Fibroblast of upper back skin (primary cell): ENCODE results near the gene PRSS56.

Experiments used
- DNase-seq: peaks from one replicate; pipeline ENCODE4 v3.0.0-alpha.2; 2013

Gene PRSS56

DNA sequence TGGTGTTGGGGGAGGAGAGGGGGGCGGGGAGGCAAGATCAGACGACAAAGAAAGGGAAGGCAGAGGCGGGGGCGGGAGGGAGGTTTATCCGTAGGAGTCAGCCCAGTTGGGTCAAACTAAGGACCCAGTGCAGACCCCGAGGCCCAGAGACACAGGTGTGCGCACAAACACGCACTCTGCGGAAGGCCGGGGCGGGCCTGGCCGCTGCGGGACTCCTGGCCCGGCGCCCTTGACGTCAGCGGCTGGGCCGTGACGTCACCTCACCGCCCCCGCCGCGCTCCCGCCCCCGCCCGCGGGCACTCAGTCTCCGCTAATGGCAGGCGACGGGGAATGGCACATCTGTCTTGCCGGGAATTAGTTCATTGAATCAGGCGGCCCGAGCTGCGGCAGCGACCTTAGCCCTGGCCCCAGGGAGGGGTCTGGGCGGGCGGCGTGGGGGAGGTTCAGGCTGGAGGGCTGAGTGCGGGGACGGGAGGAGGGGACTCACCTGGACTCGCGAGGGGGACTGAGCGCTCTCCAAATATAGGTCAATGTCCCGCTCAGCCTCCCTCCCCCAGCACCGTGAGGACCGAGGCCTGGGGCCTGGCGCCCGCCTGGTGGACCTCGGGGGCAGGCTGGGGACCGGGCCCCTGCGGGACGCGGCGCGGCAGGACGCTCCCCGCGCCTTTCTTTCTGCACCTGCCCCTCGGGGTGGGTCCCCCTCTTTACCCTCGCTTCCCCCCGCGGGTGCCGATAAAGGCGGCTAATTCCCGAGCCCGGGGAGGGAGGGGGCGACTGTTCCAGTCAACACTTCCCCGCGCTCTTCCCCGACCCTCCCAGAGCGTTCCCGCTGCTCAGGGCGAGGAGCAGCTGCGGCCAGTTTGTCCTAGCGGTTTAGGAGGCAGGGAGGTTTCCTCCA is 17.0 kb upstream of the PRSS56 start:
- DNase-seq: no peak

DNA sequence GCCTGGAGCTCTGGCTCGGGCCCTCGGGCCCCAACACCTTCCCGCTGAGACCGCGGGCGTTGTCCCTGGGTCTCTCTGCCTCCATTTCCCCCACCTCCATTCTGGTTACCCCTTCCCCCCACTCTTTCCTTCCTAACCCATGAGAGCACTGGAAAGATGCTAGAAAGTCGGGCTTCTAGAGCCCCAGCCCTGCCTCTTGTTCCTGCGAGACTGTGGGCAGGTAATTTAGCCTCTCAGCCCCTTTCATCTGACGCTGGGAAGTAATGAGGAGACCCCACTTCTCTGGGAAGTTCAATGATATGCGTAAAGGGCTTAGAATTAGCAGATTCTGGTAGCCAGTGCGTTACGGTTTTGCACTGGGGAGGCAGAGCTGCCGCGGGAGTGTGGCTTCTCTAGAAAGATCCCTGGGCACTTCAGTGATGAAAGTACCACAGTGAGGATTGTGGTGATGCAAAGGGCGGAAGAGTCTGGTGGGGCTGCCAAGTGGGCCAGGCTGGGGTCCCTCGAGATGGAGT is 16.3 kb upstream of the PRSS56 start:
- DNase-seq: no peak

DNA sequence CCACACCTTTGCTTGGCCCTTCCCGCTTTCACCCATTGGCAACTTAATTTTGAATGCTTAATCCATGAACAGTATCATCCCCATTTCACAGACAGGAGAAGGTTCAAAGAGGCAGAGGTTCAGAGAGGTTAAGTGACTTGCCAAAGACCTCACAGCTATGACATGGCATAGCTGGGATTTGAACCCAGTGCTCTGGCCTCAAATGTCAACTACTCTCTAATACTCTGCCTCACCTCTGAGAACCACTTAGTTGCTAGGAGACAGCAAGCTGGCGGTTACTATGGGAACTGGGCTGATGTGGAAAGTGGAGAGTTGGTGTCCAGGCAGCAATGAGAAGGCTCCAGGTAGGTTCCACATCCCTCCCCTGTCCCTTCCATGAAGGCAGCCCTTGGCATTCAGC is 15.8 kb upstream of the PRSS56 start:
- no peak for DNase-seq

DNA sequence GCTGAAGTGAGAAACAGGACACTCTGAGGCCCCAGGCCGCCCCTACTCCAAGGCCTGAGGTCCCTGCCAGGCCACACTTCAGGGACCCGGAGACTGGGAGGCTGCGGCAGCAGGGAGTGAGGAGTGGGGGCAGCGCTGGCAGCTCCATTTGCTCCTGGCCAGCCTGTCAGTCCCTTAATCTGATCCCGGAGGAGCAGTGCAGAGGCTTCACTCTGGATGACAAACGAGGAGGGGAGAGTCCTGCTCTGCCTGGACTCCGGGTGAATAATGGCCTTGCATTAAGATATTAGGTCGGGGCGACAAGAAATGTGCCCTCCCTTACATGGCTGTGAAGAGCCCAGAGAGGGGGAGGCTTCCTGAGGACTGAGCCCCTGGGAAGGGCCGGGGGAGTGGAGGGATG is 14.3 kb upstream of the PRSS56 start:
- no peak for DNase-seq

DNA sequence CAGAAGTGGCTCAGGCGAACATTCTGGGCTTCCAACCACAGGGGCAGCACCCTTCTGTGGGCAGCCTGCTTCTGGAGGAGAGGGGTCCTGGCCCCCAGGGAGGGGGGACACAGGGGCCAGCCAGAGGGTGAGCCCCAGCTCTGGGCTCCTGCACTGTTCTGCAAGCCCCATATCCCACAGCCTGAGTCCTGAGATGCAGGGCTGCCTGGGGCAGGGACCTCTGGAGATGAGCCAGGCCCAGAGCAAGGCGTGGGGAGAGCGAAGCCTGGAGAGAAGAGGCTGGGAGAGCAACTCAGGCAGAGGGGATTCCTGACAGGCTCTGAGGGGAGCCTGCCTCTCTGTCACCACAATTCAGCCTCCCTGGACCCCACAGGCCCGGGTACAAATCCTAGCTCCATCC is 13.5 kb upstream of the PRSS56 start:
- DNase-seq: no peak

DNA sequence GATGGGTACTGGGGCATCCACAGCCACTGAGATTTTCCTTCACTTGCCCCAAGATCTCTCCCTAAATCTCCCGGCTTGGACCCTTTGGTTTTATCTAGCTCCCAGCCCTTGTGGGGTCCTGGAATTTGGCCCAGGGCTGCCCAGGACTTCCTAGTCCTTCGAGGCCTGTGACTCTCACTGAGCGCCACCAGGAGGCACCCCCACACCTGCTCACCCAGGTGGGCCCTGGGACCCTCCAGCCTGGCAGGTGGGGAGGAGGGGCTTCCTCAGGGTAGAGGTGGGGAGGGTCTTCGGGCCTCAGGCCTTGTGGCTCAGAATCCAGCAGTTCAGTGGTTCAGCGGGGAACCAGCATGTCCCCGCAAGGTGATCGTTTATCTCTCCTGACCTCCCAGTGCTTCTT is 11.9 kb upstream of the PRSS56 start:
- no peak for DNase-seq

DNA sequence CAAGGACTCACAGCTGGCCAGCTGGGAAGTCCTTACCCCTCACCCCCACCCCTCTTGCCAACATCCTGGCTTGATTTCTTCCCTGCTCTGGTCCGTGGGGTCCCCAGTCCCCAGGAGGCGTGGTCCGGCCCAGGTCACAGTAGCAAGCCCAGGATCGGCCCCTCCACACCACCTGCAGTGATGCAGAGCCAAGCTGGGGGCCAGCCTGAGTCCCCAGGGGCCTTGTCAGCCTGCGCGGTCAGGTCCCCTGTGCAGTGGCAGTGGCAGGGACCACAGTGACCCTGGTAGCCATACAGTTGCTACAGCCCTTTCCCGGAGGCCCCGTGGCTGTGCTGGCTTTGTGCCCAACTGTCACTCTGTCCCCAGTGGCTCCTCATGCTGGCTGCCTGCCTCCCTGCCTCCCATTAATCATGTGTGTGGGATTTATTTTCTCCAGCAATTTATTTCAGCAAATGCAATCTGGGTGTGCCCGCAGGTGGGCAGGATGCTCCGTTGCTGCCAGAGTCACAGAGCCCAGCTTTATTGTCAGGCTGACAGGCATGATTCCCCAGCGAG is 8.8 kb upstream of the PRSS56 start:
- DNase-seq: no peak

DNA sequence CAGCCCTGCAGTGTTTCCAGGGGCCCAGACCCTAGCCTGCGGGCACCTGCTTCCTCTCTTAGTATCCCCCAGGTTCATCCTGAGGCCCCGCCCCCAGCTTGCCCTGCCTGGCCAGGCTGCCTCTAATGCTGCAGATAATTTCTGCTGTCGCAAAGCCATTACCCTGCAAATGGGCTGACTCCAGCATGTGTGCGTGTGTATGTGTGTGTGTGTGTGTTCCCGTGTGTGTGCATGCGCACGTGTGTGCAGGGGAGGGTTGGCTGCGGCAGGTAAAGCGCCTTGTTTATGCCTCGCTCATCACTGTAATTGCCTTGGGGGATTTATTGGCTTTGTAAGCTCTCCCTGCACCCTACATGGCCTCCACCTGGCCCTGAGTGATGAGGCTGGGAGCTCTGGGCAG is 7.6 kb upstream of the PRSS56 start:
- no peak for DNase-seq

DNA sequence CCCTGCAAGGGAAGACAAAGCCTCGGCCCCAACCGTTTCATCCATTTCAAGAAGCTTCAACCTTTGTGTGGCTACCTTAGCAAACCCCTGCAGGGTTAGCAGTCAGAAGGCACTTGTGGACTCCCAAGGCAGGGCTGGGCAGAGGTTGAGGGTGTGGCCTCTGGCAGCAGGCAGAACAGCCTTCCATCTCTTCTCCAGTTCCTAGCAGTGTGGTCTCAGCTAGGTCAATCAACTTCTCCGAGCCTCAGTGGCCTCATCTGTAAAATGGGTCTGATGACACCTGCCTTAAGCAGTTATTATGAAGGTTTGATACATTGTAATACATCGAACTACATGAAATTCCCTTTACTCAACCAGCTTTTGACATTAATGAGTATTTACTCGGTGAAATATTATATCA is 6.8 kb upstream of the PRSS56 start:
- no peak for DNase-seq

DNA sequence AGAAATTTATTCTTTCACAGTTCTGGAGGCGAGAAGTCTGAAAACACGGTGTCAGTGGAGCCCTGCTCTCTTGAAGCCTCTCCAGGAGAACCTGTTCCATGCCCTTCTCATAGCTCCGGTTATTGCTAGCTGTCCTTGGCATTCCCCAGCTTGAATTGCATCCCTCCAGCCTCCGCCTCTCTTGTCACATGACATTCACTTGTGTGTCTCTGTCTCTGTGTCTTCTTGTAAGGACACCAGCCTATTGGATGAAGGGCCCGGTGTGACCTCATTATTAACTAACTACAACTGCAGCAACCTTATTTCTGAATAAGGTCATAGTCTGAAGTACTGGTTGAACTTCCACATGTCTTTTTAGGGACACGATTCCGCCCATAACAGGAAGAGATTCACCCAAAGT is 4.5 kb upstream of the PRSS56 start:
- no peak for DNase-seq

DNA sequence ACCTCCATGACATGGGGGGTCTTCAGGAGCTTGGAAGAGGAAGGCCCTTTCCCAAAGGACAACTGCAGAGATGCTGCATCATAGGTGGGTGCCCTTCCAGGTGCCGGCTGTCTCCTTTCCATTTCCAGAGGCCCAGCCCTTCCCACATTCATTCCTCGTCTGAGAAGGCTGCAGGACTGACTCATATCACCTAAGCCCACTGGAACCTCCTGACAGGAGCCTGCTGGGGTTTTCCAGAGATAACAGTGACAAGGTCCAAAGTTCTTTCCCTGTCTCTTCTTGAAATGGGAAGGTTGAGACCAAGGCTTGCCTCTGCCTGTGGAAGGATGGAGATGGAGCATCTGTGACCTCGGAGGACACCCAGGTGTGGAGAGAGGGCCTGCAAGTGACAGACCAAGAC is 3.6 kb upstream of the PRSS56 start:
- no peak for DNase-seq

DNA sequence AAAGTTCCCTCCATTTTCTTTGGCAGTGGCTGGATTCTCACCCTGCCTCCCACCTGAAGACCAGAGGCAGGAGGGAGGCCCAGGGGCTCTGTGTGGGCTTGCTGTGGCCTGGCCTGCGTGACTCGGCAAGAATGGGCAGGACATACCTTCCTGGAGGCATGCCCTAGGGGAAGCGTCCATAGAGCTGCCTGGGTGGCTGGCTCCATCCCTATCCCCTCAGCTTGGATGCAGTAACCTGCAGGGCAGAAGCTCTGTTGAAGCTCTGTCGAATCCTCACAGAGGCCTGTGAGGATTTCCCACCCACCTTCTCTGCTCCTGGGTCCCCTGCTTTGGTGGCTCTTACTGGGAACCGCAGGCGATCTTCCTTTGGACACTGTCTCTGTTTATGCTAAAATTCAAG is 1.3 kb upstream of the PRSS56 start:
- DNase-seq: no peak

DNA sequence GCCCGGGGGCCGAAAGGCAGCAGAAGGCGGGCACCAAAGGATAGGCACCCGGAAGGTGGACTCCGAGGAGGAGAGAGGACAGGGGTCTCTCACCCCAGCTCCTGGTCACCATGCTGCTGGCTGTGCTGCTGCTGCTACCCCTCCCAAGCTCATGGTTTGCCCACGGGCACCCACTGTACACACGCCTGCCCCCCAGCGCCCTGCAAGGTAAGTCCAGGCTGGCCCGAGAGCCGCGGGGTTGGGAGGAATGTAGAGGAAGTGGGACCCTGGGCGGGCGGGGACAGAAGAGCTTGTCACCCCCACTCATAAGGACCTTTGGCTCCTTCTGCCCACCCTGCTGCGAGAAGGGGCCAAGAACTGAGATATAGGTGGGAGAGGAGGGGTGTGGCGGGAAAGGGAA is 301 bp downstream of the PRSS56 start:
- DNase-seq: no peak

DNA sequence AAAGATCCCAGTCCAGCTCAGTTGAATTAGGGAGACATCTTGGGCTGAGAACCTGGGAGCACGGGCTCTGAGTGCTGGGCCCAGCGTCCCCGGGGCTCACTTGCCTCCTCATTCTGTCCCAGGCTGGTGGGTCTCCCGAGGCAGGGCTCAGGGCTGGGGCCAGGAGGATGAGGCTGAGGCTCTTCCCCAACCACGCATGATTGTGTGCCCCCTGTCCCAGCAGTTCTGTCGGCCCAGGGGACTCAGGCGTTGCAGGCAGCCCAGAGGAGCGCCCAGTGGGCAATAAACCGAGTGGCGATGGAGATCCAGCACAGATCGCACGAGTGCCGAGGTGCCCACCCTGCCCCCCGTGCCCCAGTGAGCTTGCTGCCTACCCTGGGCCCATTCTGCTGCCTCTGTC is 910 bp downstream of the PRSS56 start:
- DNase-seq: no peak

DNA sequence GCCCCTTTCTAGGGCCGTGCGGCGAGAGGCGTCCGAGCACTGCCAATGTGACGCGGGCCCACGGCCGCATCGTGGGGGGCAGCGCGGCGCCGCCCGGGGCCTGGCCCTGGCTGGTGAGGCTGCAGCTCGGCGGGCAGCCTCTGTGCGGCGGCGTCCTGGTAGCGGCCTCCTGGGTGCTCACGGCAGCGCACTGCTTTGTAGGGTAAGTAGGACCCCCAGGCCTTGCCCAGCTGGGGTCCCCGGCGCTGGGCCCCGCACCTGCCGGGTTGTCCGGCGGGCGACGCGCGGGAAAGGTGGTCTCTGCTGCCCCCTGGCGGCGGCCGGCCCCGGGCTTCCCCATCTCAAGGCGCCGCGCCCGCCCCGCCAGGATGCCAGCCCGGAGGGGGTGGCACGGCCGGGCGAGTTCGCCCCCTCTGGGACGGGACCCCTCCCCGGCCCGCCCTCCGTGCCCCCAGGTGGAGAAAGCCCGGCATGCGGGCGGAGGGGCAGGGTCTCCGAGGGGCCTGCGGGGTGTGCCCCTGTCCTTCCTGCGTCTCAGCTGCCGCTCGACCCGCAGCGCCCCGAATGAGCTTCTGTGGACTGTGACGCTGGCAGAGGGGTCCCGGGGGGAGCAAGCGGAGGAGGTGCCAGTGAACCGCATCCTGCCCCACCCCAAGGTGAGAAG is 1.9 kb downstream of the PRSS56 start:
- no peak for DNase-seq

DNA sequence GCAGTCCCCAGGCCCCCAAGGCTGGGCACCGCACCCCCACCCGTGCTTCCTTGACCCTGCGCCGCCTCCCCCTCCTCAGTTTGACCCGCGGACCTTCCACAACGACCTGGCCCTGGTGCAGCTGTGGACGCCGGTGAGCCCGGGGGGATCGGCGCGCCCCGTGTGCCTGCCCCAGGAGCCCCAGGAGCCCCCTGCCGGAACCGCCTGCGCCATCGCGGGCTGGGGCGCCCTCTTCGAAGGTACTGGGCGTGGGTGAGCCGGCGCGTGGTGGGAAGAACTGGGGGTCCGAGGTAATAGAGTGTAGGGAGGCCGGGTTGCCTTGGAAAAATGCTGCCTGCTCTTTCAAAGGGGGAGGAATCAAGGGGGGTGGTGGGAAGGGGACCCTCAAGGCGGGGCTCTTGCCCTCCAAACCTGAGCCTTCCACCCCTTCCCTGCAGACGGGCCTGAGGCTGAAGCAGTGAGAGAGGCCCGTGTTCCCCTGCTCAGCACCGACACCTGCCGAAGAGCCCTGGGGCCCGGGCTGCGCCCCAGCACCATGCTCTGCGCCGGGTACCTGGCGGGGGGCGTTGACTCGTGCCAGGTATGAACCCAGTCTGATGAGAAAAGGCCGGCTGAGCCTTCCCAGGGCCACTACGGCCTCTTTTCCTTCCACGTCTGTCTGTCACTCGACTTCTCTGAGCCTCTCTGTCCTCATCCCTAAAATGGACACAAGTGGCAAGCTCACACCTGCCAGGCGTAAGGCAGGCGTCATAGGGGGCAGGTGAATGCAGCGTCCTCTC is 2.6 kb downstream of the PRSS56 start:
- no peak for DNase-seq

DNA sequence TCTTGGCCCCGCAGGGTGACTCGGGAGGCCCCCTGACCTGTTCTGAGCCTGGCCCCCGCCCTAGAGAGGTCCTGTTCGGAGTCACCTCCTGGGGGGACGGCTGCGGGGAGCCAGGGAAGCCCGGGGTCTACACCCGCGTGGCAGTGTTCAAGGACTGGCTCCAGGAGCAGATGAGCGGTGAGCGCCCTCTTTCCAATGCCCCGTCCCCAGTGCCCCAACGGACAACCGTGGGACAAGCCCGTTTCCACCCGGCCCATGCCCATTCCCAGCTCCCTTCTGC is 3.2 kb downstream of the PRSS56 start:
- DNase-seq: no peak

DNA sequence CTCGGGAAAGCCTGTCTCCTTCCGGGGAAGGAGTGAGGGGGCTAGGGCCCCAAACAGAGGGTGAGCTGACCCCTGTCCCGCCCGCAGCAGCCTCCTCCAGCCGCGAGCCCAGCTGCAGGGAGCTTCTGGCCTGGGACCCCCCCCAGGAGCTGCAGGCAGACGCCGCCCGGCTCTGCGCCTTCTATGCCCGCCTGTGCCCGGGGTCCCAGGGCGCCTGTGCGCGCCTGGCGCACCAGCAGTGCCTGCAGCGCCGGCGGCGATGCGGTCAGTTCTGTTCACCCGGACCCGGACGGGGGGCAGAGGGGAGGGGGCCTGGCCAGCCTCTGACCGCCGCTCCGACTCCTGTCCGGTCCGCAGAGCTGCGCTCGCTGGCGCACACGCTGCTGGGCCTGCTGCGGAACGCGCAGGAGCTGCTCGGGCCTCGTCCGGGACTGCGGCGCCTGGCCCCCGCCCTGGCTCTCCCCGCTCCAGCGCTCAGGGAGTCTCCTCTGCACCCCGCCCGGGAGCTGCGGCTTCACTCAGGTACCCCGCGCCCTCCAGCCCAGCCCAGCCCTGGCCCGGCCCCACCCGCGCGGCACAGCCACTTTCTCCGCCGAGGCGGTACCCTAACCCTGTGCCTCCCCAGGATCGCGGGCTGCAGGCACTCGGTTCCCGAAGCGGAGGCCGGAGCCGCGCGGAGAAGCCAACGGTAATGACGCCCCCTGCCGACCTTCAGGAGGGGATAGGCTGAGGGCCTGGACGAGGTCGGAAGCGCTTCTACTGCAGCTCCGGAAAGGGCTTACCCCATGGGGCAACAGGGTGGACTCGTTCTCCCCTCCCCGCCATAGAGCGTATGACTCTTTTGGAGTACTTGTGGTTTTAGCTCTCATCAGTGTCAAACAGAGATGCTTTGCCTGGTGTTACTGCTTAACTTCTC is 3.8 kb downstream of the PRSS56 start:
- peak; percentile 15 for DNase-seq

DNA sequence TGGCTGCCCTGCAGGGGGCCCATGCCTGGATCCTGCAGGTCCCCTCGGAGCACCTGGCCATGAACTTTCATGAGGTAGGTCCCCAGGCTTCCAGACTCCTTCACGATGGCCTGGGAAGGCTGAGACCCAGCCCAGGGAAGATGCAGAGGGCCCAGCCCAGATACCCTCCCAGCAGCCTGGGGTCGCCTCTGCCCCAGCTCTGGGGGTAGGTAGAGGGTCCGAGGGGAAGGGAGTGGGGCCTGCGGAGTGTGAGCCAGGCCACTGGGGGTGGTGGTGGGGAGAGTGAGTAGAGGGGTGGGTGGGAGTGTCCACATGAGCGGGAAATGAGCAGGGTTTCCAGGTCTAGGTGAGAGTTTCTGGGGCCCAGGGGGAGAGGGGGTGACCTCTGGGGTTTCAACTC is 4.6 kb downstream of the PRSS56 start:
- no peak for DNase-seq

DNA sequence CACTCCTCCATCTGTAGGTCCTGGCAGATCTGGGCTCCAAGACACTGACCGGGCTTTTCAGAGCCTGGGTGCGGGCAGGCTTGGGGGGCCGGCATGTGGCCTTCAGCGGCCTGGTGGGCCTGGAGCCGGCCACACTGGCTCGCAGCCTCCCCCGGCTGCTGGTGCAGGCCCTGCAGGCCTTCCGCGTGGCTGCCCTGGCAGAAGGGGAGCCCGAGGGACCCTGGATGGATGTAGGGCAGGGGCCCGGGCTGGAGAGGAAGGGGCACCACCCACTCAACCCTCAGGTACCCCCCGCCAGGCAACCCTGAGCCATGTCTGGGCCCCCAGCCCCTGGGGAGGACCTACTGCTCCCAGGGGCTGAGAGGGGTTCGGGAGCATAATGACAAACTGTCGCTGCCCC is 5.0 kb downstream of the PRSS56 start:
- DNase-seq: no peak

DNA sequence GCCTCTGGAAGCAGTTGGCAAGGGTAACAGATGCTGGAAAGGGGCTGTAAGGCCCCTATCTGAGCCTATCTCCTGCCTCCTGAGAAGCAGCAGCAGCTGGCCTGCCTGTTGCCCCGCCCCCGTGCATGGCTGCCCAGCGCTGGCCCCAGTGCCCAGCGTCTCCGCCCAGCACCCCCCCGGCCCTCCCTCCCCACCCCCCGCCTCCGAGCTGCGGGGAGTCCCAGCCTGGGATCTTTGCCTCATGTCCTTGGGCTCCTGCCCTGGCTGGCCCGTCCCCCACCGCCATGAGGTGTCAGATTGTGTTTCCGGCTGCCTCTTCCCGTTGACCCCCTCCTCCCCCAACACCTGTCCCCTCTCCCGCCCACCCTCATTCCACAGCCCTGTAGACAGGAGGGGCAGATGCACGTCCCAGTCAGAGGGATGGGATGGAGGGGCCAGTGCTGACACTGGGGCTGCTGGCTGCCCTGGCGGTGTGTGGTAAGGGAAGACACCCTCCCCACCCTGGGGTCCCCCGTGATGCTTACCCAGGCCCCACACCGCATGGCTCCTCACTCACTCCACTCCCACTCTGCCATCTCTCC is 5.7 kb downstream of the PRSS56 start, which contains the start of gene CHRND:
Gene CHRND, plus strand, starts transcription at position 370 of the 581 bp plus-strand sequence. Its CDS starts 56 bp downstream, at position 426.
- no peak for DNase-seq
